B cell (primary cell): ENCODE results near the gene RNGTT.

ENCODE experiments used
- CTCF ChIP-seq: fragments of 200-600 bp; IDR thresholded peaks from one replicate; pipeline ENCODE4 v1.8.0; 2022; ENCODE audit warnings: antibody characterized with exemption, mild to moderate bottlenecking
- EZH2 ChIP-seq: IDR thresholded peaks from 2 replicates; pipeline ENCODE4 v1.6.1; 2012; ENCODE audit warnings: borderline replicate concordance, low read depth, mild to moderate bottlenecking, moderate library complexity, low read length; ENCODE audit not compliant: insufficient read depth, poor library complexity, severe bottlenecking

DNA sequence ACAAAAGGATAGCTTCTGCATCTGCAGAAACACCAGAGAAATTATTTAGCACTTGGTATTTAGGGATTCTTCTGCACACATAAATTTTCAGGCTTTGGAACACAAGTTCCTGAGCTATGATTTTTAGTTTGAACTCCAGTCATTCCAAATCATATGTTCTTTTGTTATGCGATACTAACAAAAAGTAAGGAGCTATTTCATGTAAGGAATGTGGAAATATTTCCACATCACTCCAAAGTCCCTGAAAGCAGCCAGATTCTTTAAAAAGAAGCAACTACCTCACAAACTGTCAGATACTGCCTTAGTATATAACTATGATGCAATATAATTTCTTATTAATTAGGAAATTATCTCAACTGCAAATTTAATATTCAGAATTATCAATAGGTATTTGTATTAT, 106.9 kb downstream of the RNGTT start:
- TF ChIP-seq CTCF = no peak
- TF ChIP-seq EZH2 = no peak
